Spinal cord (tissue), 10 donors: ENCODE measurements around the gene PEX11G. TPM values are rescaled to one million over a fixed set of nuclear protein-coding genes. Genes with fewer than 3 reads are reported as not detected.
A peak's percentile ranks its signal among the peaks of the same experiment; 100 is the strongest.
"Not testable (repeated sequence)": the region's sequence is repeated elsewhere in the genome, so short reads cannot be mapped to it uniquely, and the experiment has no call there.

Source experiments
- DNase-seq, 6 donors: peaks; one replicate each; pipeline versions ENCODE4 v3.0.0 to v3.0.0-alpha.2; 2013 to 2015; ENCODE audit warnings: low spot score in 6 of 6, low read depth in 4 of 6
- H3K27ac ChIP-seq: one replicate; pipeline ENCODE4 v1.5.1; 2013; ENCODE audit warnings: low read depth, low read length, control low read depth
- H3K27me3 ChIP-seq: one replicate; pipeline ENCODE4 v1.6.1; 2013; ENCODE audit warnings: low read length; ENCODE audit not compliant: control insufficient read depth, insufficient read depth
- H3K36me3 ChIP-seq: one replicate; pipeline ENCODE4 v1.6.1; 2013; ENCODE audit warnings: low read length; ENCODE audit not compliant: control insufficient read depth, insufficient read depth
- H3K4me1 ChIP-seq: one replicate; pipeline ENCODE4 v1.6.1; 2013; ENCODE audit warnings: low read length; ENCODE audit not compliant: control insufficient read depth, insufficient read depth
- H3K4me3 ChIP-seq: one replicate; pipeline ENCODE4 v1.5.1; 2013; ENCODE audit warnings: low read depth, low read length, control low read depth
- H3K9me3 ChIP-seq: one replicate; pipeline ENCODE4 v1.6.1; 2013; ENCODE audit warnings: low read length; ENCODE audit not compliant: control insufficient read depth, insufficient read depth
- WGBS: methylation state at CpG from one replicate; pipeline ENCODE4 v1.1.5; 2013; ENCODE audit warnings: missing lambda C conversion rate; ENCODE audit not compliant: insufficient coverage; 5-methylcytosine and 5-hydroxymethylcytosine counted together
- polyA plus RNA-seq, 2 donors: library from polyadenylated mRNA; unstranded; fragments of 120-200 nt; gene quantifications; one replicate each; pipeline ENCODE4 v1.2.1, GENCODE V29; 2013; ENCODE audit not compliant: insufficient read length in 2 of 2
- total RNA-seq, 2 donors: library from RNA; depleted of rRNA in 1 of 2; stranded (reverse); fragments of 120-200 nt in 1 of 2; fragments of >200 nt in 1 of 2; gene quantifications; one replicate each; pipeline versions ENCODE4 v1.2.3 to v1.2.4, GENCODE V29; 2013 to 2014
- donor health status: healthy.

PEX11G gene
- total and polyA plus RNA-seq, 4 donors = 1.7 to 6.0 (median 4.4) TPM

DNA sequence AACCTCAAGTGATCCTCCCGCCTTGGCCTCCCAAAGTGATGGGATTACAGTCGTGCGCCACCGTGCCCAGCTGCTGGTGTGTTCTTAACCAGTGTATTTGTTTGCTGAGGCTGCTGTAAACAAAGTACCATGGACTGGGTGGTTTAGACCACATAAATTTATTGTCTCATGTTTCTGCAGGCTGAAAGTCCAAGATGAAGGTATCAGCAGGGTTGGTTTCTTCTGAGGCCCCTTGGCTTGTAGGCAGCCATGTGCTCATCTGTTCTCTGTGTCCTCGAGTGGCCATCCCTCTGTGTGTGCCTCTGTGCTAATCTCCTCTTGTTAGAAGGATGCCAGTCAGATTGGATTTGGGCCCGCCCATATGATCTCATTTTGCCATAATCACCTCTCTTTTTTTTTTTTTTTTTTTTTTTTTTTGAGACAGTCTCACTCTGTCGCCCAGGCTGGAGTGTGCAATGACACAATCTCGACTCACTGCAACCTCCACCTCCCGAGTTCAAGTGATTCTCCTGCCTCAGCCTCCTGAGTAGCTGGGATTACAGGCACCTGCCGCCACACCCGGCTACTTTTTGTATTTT lies 31.8 kb downstream of the PEX11G start:
- Histone ChIP-seq H3K9me3 (peaks cover 2% of the 10 kb centered on the region), H3K27me3 (no peaks in the 10 kb centered on the region), H3K27ac (no peak overlapping the region), H3K4me1 (no peaks in the 10 kb centered on the region), H3K36me3 (peaks cover 87% of the 10 kb centered on the region), H3K4me3 (no peak overlapping the region)
- no peak for DNase-seq
- 97% methylated on average over 4 of the region's 11 CpGs for WGBS

DNA sequence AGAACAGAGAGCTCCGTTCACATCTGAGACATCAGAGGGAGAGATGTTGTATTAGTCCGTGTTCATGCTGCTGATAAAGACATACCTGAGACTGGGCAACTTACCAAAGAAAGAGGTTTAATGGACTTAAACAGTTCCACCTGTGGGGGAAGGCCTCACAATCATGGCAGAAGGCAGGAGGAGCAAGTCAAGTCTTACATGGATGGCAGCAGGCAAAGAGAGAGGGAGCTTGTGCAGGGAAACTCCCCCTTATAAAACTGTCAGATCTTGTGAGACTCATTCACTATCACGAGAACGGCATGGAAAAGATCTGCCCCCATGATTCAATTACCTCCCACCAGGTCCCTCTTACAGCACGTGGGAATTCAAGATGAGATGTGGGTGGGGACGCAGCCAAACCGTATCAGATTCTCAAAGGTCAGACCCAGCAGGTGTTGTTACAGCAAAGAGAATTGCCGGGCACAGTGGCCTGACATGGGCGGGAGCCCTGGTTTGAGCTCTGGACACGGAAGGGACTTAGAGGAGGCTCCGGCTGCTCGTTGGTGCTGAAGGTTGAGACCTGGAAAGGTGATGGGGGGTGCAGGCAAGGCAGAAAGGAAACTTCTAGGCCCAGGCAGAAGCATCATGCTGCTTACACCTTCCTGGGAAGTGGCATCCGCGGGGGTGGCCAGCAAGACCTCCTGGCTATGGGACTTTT lies 33.1 kb downstream of the PEX11G start:
- DNase-seq = no peak
- Histone ChIP-seq H3K27ac (no peak overlapping the region), H3K4me3 (no peak overlapping the region), H3K4me1 (no peaks in the 10 kb centered on the region), H3K27me3 (no peaks in the 10 kb centered on the region), H3K9me3 (peaks cover 3% of the 10 kb centered on the region), H3K36me3 (peaks cover 88% of the 10 kb centered on the region)
- WGBS = 88% methylated on average over 9 of the region's 14 CpGs

DNA sequence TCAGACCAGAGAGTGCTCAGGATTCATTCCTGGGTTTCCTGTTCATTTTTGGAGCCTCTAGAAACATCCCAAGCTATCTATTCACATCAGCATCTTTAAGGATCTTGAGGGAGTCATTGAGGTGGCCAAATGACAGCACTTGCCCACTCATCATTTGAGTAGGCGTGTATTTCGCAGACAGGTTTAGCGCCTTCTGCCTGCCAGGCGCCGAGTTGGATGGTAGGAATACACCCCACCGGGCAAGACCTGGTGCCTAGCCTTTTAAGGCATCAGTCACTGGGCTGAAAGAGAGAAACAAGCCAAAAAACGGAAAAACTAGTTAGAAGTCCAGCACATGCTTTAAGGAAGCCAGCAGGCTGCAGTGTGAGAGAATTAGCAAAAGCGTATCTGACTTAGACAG lies 33.8 kb downstream of the PEX11G start:
- Histone ChIP-seq H3K4me1 (no peaks in the 10 kb centered on the region), H3K27ac (no peak overlapping the region), H3K36me3 (peaks cover 81% of the 10 kb centered on the region), H3K27me3 (no peaks in the 10 kb centered on the region), H3K9me3 (peaks cover 10% of the 10 kb centered on the region), H3K4me3 (no peak overlapping the region)
- WGBS = 98% methylated on average over 8 of the region's 8 CpGs
- no peak for DNase-seq

DNA sequence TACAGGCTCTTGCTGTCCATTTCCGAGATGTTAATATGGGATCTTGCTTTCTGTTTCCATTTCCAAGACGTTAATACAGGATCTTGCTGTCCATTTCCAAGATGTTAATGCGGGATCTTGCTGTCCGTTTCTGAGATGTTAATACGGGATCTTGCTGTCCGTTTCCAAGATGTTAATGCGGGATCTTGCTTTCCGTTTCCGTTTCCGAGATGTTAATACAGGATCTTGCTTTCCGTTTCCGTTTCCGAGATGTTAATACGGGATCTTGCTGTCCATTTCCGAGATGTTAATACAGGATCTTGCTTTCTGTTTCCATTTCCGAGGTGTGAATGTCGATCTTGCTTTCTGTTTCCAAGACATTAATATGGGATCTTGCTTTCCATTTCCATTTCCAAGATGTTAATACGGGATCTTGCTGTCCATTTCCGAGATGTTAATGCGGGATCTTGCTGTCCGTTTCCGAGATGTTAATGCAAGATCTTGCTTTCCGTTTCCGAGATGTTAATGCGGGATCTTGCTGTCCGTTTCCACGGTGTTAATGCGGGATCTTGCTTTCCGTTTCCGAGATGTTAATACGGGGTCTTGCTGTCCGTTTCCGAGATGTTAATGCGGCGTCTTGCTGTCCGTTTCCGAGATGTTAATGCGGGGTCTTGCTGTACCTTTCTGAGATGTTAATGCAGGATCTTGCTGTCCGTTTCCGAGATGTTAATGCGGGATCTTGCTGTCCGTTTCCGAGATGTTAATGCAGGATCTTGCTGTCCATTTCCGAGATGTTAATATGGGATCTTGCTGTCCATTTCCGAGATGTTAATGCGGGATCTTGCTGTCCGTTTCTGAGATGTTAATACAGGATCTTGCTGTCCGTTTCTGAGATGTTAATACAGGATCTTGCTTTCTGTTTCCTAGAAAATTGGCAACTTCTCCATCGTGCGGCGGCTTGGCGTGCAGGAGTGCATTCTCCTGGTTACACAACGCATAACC lies 38.3 kb downstream of the PEX11G start:
- peak in 4 of 6 donors; percentile 12 to 46 (median 38) for DNase-seq
- Histone ChIP-seq H3K4me1 (no peaks in the 10 kb centered on the region), H3K27ac (no peak overlapping the region), H3K4me3 (no peak overlapping the region), H3K27me3 (no peaks in the 10 kb centered on the region), H3K36me3 (peaks cover 83% of the 10 kb centered on the region), H3K9me3 (peaks cover 8% of the 10 kb centered on the region)
- WGBS = 88% methylated on average over 53 of the region's 53 CpGs

DNA sequence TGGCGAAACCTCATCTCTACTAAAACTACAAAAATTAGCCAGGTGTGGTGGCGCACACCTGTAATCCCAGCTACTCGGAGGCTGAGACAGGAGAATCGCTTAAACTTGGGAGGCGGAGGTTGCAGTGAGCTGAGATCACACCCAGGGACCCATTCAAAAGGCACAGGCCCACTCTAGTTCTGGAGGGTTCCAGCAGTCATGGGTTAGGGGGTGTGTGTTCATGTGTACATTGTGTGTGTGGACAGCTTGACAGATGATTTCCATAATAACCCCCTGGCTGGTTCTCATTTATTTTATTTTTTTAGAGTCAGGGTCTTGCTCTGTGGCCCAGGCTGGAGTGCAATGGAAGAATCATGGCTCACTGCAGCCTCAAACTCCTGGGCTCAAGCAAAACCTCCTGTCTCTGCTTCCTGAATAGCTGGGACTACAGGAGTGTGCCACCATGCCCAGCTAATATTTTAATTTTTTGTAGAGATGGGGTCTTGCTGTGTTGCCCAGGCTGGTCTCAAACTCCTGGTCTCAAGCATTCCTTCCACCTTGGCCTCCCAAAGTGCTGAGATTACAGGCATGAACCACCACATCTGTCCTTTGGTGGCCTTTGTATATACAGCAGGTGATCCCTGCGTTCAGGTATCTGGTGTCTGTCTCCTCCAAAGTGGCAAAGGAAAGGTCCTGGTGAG lies 39.3 kb downstream of the PEX11G start:
- H3K4me3 ChIP-seq, H3K27ac ChIP-seq, DNase-seq, H3K9me3 ChIP-seq, H3K4me1 ChIP-seq, H3K27me3 ChIP-seq: not testable (repeated sequence)
- peaks cover 83% of the 10 kb centered on the region for H3K36me3 ChIP-seq
- 94% methylated on average over 6 of the region's 6 CpGs for WGBS

DNA sequence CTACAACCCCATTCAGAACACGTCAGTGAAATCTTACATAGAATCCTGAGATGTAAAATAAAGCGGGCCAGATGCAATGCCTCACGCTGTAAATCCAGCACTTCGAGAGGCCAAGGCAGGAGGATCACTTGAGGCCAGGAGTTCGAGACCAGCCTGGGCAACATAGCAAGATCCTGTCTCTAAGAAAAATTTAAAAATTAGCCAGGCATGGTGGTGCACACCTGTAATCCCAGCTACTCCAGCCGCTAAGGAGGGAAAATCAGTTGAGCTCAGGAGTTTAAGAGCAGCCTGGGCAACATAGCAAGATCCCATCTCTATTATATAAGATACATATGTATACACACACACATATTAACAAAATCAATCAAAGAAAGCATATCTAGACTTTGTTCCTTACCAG lies 41.2 kb downstream of the PEX11G start:
- 100% methylated on average over 5 of the region's 6 CpGs for WGBS
- no peaks in the 10 kb centered on the region for H3K4me1 ChIP-seq
- H3K27ac ChIP-seq = no peak overlapping the region
- H3K36me3 ChIP-seq = peaks cover 84% of the 10 kb centered on the region
- no peak overlapping the region for H3K4me3 ChIP-seq
- no peaks in the 10 kb centered on the region for H3K27me3 ChIP-seq
- peaks cover 8% of the 10 kb centered on the region for H3K9me3 ChIP-seq
- no peak for DNase-seq

DNA sequence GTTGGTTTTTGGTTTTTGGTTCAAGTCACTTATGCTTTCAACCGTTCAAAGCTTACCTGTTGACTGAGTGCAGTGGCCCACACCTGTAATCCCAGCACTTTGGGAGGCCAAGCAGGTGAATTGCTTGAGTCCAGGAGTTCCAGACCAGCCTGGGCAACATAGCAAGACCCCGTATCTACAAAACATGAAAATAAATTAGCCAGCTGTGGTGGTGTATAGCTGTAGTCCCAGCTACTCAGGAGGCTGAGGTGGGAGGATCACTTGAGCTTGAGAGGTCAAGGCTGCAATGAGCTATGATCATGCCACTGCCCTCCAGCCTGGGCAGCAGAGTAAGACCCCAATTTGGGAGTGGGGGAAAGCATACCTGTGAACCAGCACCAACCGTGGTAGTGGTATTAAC lies 43.7 kb downstream of the PEX11G start:
- Histone ChIP-seq H3K36me3 (peaks cover 88% of the 10 kb centered on the region), H3K27ac (no peak overlapping the region), H3K27me3 (no peaks in the 10 kb centered on the region), H3K9me3 (peaks cover under 1% of the 10 kb centered on the region), H3K4me1 (peaks cover 3% of the 10 kb centered on the region), H3K4me3 (no peak overlapping the region)
- 100% methylated on average over 2 of the region's 3 CpGs for WGBS
- DNase-seq = no peak

DNA sequence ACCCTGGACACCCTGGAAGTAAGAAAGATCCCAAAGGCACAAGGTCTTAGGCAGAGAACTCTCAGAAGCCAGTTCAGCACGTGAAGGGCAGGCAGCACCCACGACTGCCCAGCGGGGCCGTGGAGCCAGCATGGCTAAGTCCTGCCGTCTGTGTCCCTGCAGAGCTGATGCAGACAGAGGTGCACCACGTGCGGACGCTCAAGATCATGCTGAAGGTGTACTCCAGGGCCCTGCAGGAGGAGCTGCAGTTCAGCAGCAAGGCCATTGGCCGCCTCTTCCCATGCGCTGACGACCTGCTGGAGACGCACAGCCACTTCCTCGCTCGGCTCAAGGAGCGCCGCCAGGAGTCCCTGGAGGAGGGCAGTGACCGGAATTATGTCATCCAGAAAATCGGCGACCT lies 44.8 kb downstream of the PEX11G start:
- H3K36me3 ChIP-seq = peaks cover 81% of the 10 kb centered on the region
- H3K27ac ChIP-seq = no peak overlapping the region
- H3K4me3 ChIP-seq = no peak overlapping the region
- no peaks in the 10 kb centered on the region for H3K27me3 ChIP-seq
- WGBS = 93% methylated on average over 19 of the region's 19 CpGs
- H3K4me1 ChIP-seq = peaks cover 3% of the 10 kb centered on the region
- H3K9me3 ChIP-seq = no peaks in the 10 kb centered on the region
- no peak for DNase-seq

DNA sequence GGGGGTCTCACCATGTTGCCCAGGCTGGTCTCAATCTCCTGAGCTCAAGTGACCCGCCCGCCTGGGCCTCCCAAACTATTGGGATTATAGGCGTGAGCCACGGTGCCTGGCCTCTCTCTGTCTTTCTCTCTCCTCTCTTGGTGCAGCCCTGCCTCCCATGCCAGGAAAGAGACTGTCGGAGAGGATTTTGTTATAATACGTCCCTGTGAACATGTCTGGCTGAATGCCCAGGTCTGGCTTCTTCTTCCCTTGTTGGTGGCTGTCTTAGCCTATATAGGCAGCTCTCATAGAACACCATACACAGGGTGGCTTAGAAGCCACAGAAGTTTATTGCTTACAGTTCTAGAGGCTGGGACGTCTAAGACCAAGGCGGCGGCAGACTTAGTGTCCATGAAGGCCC lies 46.4 kb downstream of the PEX11G start:
- no peak overlapping the region for H3K27ac ChIP-seq
- H3K36me3 ChIP-seq = peaks cover 67% of the 10 kb centered on the region
- no peaks in the 10 kb centered on the region for H3K27me3 ChIP-seq
- WGBS = 82% methylated on average over 8 of the region's 9 CpGs
- DNase-seq = peak in 3 of 6 donors; percentile 15 to 76 (median 26)
- peaks cover 3% of the 10 kb centered on the region for H3K4me1 ChIP-seq
- no peaks in the 10 kb centered on the region for H3K9me3 ChIP-seq
- H3K4me3 ChIP-seq = no peak overlapping the region
